K562 (cell line): ENCODE data around the gene ELP5. TPM values are rescaled to one million over a fixed set of nuclear protein-coding genes. Genes with fewer than 3 reads are reported as not detected.

Experiments used
- BACH1 ChIP-seq: fragments of 200-800 bp; sonication (Bioruptor generic); IDR thresholded peaks from 2 replicates; pipeline ENCODE4 v1.6.1; 2016; ENCODE audit warnings: missing genetic modification characterization, missing compliant biosample characterization
- BMI1 ChIP-seq: fragments of 150-350 bp; IDR thresholded peaks from 2 replicates; pipeline ENCODE4 v1.6.1; 2014; ENCODE audit warnings: low read length
- E2F3 ChIP-seq: fragments of 250-450 bp; sonication (Bioruptor Pico); IDR thresholded peaks from 2 replicates; pipeline ENCODE4 v1.4.0; 2020; ENCODE audit warnings: mild to moderate bottlenecking
- EP300 ChIP-seq: IDR thresholded peaks from 2 replicates; pipeline ENCODE4 v1.6.1; 2012; ENCODE audit warnings: low read length, improper control_type of control experiment
- FOS ChIP-seq: IDR thresholded peaks from 3 replicates; pipeline ENCODE4 v1.6.1; 2011; ENCODE audit not compliant: insufficient read length; ENCODE audit errors: extremely low read depth
- FOXA1 ChIP-seq: fragments of 450-650 bp; IDR thresholded peaks from 2 replicates; pipeline ENCODE4 v1.6.1; 2016; ENCODE audit warnings: mild to moderate bottlenecking, borderline replicate concordance
- HBP1 ChIP-seq: fragments of 450-650 bp; formaldehyde crosslinking; IDR thresholded peaks from 2 replicates; pipeline ENCODE4 v1.4.0; 2022; ENCODE audit warnings: missing genetic modification characterization
- HNRNPLL ChIP-seq: fragments of 200-400 bp; formaldehyde crosslinking; IDR thresholded peaks from 2 replicates; pipeline ENCODE4 v1.6.1; 2017; ENCODE audit warnings: low read length, low read depth, mild to moderate bottlenecking; ENCODE audit not compliant: poor library complexity, severe bottlenecking
- MAZ ChIP-seq, 2 experiments: fragments of 450-650 bp in 1 of 2; sonication (generic) in 1 of 2; formaldehyde crosslinking; IDR thresholded peaks in 1 of 2; conservative IDR thresholded peaks in 1 of 2; 2 replicates each; pipeline versions ENCODE4 v1.4.0 to v1.5.0; 2020; ENCODE audit warnings: mild to moderate bottlenecking in 1 of 2, missing genetic modification reagents in 1 of 2
- MTA1 ChIP-seq: fragments of 450-650 bp; IDR thresholded peaks from 2 replicates; pipeline ENCODE4 v1.6.1; 2017; ENCODE audit warnings: borderline replicate concordance
- MYNN ChIP-seq, 2 experiments: sonication (generic); formaldehyde crosslinking in 1 of 2; IDR thresholded peaks; 2 replicates each; pipeline versions ENCODE4 v1.5.0 to v1.6.1; 2016 to 2020; ENCODE audit warnings: antibody characterized with exemption in 1 of 2, missing genetic modification reagents in 1 of 2
- NCOA1 ChIP-seq: fragments of 450-650 bp; IDR thresholded peaks from 2 replicates; pipeline ENCODE4 v1.6.1; 2016; ENCODE audit warnings: low read depth
- NFIC ChIP-seq: fragments of 450-650 bp; IDR thresholded peaks from 2 replicates; pipeline ENCODE4 v1.6.1; 2017; ENCODE audit warnings: mild to moderate bottlenecking, inconsistent platforms
- SPI1 ChIP-seq: IDR thresholded peaks from 2 replicates; pipeline ENCODE4 v1.6.1; 2011; ENCODE audit warnings: low read depth, low read length, control low read depth, borderline replicate concordance
- SRSF9 ChIP-seq: fragments of 200-400 bp; formaldehyde crosslinking; IDR thresholded peaks from 2 replicates; pipeline ENCODE4 v1.6.1; 2017; ENCODE audit warnings: low read depth, low read length, borderline replicate concordance
- ZBTB43 ChIP-seq: sonication (generic); formaldehyde crosslinking; IDR thresholded peaks from 2 replicates; pipeline ENCODE4 v1.8.0; 2023; ENCODE audit warnings: mild to moderate bottlenecking, missing genetic modification reagents
- ZNF695 ChIP-seq: fragments of 450-650 bp; formaldehyde crosslinking; IDR thresholded peaks from 2 replicates; pipeline ENCODE4 v1.4.0; 2020; ENCODE audit warnings: mild to moderate bottlenecking, moderate library complexity
- ZNF785 ChIP-seq: fragments of 250-450 bp; sonication (Bioruptor Pico); IDR thresholded peaks from 2 replicates; pipeline ENCODE4 v1.4.0; 2020; ENCODE audit warnings: mild to moderate bottlenecking
- polyA plus RNA-seq, 8 experiments: library from polyadenylated mRNA; depleted of rRNA in 4 of 8; stranded (reverse) in 5 of 8; unstranded in 3 of 8; fragments of >200 nt; fragmentation: Nextera tagmentation in 2 of 8; fragmentation: Illumina TruSeq in 1 of 8; extraction: Ambion mirVana in 2 of 8; extraction: Trizol in 1 of 8; gene quantifications; 2 replicates each; pipeline versions ENCODE4 v1.2.1 to v1.2.3, GENCODE V29; 2011 to 2014; ENCODE audit warnings: inconsistent platforms in 1 of 8, missing spikeins in 1 of 8
- total RNA-seq, 7 experiments: library from RNA; depleted of rRNA in 6 of 7; stranded (reverse); fragments of >200 nt in 6 of 7; fragmentation: Illumina TruSeq in 2 of 7; extraction: Trizol in 2 of 7; gene quantifications; 2 replicates each; pipeline versions ENCODE4 v1.2.1 to v1.2.3, GENCODE V29; 2011 to 2021; ENCODE audit warnings: low replicate concordance in 1 of 7
- TF ChIP-seq, protein P1 (sequence below), 2 experiments: IDR thresholded peaks; 2 replicates each; pipeline ENCODE4 v1.6.1; 2012; ENCODE audit warnings: improper control_type of control experiment in 2 of 2, low read depth in 2 of 2, low read length in 2 of 2, borderline replicate concordance in 1 of 2
- TF ChIP-seq, protein P2 (sequence below): sonication (generic); formaldehyde crosslinking; IDR thresholded peaks from 2 replicates; pipeline ENCODE4 v1.8.0; 2022; ENCODE audit warnings: mild to moderate bottlenecking, missing genetic modification reagents, borderline replicate concordance

ELP5 gene
- total and polyA plus RNA-seq, 9 of the 15 experiments (the other 6 are each of a cell fraction or from before 2014, with no cell fraction given): 25.7 to 77.9 (median 52.9) TPM

GRCh38 chr17:7214300-7215135 is 37.5 kb upstream of the ELP5 start (continued):
- no peak for TF ChIP-seq SRSF9
- TF ChIP-seq ZNF785 (CRISPR knock-in tag): no peak
- TF ChIP-seq HBP1 (CRISPR knock-in tag): peak; percentile 64; the same call in 1 of the 2 replicates
- peak; percentile 19 to 34; a peak in 1 of 4 replicates for TF ChIP-seq MAZ (CRISPR knock-in tag; conservative IDR thresholded peaks at IDR 0.05 in 1 of 2, IDR thresholded peaks at IDR 0.05 in 1 of 2)
- TF ChIP-seq ZBTB43: no peak
- TF ChIP-seq FOXA1: no peak
- TF ChIP-seq, protein P1, sequence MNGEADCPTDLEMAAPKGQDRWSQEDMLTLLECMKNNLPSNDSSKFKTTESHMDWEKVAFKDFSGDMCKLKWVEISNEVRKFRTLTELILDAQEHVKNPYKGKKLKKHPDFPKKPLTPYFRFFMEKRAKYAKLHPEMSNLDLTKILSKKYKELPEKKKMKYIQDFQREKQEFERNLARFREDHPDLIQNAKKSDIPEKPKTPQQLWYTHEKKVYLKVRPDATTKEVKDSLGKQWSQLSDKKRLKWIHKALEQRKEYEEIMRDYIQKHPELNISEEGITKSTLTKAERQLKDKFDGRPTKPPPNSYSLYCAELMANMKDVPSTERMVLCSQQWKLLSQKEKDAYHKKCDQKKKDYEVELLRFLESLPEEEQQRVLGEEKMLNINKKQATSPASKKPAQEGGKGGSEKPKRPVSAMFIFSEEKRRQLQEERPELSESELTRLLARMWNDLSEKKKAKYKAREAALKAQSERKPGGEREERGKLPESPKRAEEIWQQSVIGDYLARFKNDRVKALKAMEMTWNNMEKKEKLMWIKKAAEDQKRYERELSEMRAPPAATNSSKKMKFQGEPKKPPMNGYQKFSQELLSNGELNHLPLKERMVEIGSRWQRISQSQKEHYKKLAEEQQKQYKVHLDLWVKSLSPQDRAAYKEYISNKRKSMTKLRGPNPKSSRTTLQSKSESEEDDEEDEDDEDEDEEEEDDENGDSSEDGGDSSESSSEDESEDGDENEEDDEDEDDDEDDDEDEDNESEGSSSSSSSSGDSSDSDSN (IDR thresholded peaks at IDR 0.05; ENCODE audit: borderline replicate concordance in 1 of 2, low read depth in 2 of 2, low read length in 2 of 2): no peak
- TF ChIP-seq, protein P2, sequence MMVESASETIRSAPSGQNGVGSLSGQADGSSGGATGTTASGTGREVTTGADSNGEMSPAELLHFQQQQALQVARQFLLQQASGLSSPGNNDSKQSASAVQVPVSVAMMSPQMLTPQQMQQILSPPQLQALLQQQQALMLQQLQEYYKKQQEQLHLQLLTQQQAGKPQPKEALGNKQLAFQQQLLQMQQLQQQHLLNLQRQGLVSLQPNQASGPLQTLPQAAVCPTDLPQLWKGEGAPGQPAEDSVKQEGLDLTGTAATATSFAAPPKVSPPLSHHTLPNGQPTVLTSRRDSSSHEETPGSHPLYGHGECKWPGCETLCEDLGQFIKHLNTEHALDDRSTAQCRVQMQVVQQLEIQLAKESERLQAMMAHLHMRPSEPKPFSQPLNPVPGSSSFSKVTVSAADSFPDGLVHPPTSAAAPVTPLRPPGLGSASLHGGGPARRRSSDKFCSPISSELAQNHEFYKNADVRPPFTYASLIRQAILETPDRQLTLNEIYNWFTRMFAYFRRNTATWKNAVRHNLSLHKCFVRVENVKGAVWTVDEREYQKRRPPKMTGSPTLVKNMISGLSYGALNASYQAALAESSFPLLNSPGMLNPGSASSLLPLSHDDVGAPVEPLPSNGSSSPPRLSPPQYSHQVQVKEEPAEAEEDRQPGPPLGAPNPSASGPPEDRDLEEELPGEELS (CRISPR knock-in tag): no peak
- no peak for TF ChIP-seq NFIC
- no peak for TF ChIP-seq EP300
- TF ChIP-seq SPI1: 0 out of 2 replicates have a peak, but pooled peaks have one; percentile 18
- peak; percentile 91 for TF ChIP-seq HNRNPLL
- peak; percentile 85 for TF ChIP-seq BMI1
- no peak for TF ChIP-seq ZNF695 (CRISPR knock-in tag)
- TF ChIP-seq MTA1: no peak
- no peak for TF ChIP-seq NCOA1
- no peak for TF ChIP-seq MYNN (IDR thresholded peaks at IDR 0.05)
- TF ChIP-seq MYNN (CRISPR knock-in tag; IDR thresholded peaks at IDR 0.05): no peak
- no peak for TF ChIP-seq BACH1 (tag)
- TF ChIP-seq E2F3 (CRISPR knock-in tag): peak; percentile 59; the same call in 1 of the 2 replicates
- TF ChIP-seq FOS: no peak
